PFSK-1 (cell line): ENCODE results near the gene DIP2C.

Experiments used
- POLR2AphosphoS5 ChIP-seq: IDR thresholded peaks from 2 replicates; pipeline ENCODE4 v1.6.1; 2012; ENCODE audit warnings: low read depth, mild to moderate bottlenecking, control low read depth, low read length, moderate library complexity
- SIN3A ChIP-seq: IDR thresholded peaks from 2 replicates; pipeline ENCODE4 v1.6.1; 2012; ENCODE audit warnings: mild to moderate bottlenecking, low read length, moderate library complexity, borderline replicate concordance; ENCODE audit not compliant: insufficient read depth
- TAF1 ChIP-seq: IDR thresholded peaks from 2 replicates; pipeline ENCODE4 v1.6.1; 2012; ENCODE audit warnings: low read length, control low read depth, borderline replicate concordance; ENCODE audit not compliant: insufficient read depth
- TF ChIP-seq, protein P1 (sequence below), 2 experiments: IDR thresholded peaks; 2 replicates each; pipeline versions ENCODE4 v1.6.1 to v1.8.0; 2011 to 2012; ENCODE audit warnings: low read depth in 2 of 2, low read length in 2 of 2, control low read depth in 1 of 2, inconsistent platforms in 1 of 2, mild to moderate bottlenecking in 1 of 2, moderate library complexity in 1 of 2; ENCODE audit not compliant: insufficient read depth in 1 of 2

DNA sequence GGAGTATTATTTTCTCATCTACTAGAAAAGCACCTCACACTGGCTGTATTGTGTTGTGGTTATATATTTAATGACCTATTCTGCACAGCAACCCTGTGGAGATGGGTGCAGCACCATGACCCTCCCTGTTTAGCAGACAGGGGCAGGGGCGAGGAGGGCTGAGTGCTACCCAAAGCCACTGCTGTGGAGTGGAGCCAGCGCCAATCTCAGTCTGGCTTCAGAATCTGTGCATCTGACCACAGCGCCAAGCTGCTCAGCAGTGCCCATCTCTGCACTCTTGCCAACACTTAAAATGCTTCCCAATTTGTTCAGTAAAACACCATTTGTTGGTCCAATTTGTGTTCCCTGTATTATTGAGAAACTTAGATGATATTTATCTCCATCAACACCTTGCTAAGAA lies 315.1 kb downstream of the DIP2C start:
- no peak for TF ChIP-seq POLR2AphosphoS5
- TF ChIP-seq TAF1: no peak
- no peak for TF ChIP-seq SIN3A
- TF ChIP-seq, protein P1, sequence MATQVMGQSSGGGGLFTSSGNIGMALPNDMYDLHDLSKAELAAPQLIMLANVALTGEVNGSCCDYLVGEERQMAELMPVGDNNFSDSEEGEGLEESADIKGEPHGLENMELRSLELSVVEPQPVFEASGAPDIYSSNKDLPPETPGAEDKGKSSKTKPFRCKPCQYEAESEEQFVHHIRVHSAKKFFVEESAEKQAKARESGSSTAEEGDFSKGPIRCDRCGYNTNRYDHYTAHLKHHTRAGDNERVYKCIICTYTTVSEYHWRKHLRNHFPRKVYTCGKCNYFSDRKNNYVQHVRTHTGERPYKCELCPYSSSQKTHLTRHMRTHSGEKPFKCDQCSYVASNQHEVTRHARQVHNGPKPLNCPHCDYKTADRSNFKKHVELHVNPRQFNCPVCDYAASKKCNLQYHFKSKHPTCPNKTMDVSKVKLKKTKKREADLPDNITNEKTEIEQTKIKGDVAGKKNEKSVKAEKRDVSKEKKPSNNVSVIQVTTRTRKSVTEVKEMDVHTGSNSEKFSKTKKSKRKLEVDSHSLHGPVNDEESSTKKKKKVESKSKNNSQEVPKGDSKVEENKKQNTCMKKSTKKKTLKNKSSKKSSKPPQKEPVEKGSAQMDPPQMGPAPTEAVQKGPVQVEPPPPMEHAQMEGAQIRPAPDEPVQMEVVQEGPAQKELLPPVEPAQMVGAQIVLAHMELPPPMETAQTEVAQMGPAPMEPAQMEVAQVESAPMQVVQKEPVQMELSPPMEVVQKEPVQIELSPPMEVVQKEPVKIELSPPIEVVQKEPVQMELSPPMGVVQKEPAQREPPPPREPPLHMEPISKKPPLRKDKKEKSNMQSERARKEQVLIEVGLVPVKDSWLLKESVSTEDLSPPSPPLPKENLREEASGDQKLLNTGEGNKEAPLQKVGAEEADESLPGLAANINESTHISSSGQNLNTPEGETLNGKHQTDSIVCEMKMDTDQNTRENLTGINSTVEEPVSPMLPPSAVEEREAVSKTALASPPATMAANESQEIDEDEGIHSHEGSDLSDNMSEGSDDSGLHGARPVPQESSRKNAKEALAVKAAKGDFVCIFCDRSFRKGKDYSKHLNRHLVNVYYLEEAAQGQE (IDR thresholded peaks at IDR 0.05; ENCODE audit: insufficient read depth in 1 of 2, low read depth in 2 of 2, low read length in 2 of 2): no peak
